HG02588 (cell line): ENCODE data around the gene SLC66A2.

Experiments
- ATAC-seq: cut with Tn5 transposase; IDR thresholded peaks from one replicate; pipeline ENCODE4 v1.9.1; 2021; ENCODE audit warnings: mild to moderate bottlenecking, moderate library complexity; ENCODE audit not compliant: unreplicated experiment

The SLC66A2 gene

GRCh38 chr18:79852561-79853302 lies 98.7 kb downstream of the SLC66A2 start:
- ATAC-seq: no peak
